HG02973 (cell line): ENCODE results near the gene DISP2.

Experiments
- ATAC-seq: cut with Tn5 transposase; IDR thresholded peaks from one replicate; pipeline ENCODE4 v1.9.1; 2021; ENCODE audit warnings: moderate library complexity; ENCODE audit not compliant: unreplicated experiment

DISP2 gene

DNA sequence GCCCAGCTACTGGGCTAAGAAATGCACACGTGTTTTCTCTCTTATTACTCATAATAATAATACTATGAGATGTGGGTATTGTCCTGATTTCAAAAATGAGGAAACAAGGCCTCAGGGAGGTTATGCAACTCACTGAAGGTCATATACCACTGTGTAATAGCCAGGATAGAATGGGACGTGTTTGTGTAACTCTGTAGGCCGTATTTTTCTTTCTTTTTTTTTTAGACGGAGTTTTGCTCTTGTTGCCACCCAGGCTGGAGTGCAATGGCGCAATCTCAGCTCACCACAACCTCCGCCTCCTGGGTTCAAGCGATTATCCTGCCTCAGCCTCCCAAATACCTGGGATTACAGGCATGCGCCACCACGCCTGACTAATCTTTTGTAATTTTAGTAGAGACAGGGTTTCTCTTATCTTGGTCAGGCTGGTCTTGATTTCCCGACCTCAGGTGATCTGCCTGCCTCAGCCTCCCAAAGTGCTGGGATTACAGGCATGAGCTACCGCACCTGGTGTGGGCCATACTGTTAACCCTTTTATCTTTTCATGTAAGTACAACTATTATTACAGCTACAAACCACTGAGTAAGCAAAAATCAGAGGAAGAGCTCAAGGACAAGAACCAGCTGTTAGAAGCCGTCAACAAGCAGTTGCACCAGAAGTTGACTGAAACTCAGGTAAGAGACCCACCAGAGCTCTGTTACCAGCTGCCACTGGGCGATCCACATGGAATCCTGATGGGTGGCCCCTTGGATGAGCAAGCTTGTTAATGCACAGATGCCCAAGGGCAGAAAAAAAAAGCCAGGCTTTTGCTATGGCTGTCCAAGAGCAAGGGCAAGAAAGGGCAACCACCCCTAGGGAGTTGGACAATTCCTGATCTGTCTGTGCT, 31.2 kb downstream of the DISP2 start:
- ATAC-seq, result no peak

DNA sequence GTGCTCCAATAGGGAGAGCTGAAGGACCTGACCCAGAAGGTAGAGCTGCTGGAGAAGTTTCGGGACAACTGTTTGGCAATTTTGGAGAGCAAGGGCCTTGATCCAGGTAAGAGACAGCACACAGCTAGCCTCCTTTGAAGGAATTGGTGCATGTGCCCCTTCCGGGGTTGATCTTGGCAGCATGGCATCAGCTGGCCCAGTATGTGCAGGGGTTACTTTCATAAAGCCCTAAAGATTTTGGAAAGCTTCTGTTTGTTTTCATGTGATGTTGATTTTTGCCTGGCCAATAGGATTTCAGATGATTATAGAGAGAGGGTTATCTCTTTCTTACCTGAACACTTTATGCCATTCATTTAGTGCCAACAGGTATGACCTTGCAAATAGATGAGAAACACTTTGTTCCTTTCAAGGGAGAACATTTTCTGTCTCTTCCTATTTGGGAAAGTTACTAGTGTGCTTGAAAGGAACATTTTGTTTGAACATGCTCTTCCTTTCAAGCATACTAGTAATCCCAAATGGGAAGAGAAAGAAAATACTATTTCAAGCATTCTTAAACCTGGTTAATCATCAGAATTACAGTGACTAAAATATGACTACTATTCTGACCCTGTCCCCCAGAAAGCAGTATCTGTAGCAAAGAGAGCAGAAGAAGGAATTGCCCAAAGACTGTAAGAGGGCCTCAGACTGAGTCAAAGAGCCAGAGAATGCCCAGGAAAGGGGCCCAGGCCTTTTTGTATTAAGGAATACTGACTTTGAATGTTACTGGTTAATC, 32.0 kb downstream of the DISP2 start:
- no peak for ATAC-seq

DNA sequence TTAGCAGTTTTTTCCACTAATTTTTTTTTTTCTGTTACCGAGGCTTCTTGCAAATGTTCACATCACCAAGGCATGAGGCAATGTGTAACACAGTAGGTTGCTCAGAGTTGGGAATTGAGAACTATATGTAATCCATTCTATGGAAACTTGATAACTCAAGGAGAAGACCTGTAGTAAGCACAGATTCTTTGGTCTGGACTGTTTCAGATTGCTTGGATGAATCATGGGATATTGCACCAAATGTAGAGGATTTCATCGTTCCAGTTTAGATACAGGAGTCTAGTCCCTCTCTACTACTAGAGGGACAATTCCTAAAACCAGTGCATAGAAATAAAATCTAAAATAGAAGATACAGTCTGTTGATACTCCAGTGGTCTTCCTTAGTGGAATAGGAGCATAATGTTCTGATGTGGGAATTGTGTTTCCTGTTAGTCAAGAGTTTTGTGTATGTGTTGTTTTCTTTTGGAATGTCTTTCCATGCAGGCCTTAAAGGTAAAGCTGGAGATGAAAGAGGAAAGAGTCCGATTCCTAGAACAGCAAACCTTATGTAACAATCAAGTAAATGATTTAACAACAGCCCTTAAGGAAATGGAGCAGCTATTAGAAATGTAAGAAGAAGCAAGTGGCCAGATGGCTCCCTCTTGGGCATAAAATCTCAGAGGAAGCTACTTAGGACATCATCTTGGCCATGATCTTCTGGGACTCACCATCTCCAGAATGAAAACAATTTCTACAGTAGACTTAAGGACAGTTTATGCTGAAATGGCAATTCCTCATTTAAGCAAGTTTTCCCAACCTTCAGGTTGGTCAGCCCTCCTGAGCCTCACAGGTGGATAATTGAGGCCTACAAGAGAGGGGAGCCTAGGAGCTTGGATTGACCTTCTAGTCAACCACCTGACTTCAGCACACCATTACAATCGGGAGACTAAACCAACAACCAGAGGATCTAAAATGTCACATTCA, 35.2 kb downstream of the DISP2 start:
- no peak for ATAC-seq

DNA sequence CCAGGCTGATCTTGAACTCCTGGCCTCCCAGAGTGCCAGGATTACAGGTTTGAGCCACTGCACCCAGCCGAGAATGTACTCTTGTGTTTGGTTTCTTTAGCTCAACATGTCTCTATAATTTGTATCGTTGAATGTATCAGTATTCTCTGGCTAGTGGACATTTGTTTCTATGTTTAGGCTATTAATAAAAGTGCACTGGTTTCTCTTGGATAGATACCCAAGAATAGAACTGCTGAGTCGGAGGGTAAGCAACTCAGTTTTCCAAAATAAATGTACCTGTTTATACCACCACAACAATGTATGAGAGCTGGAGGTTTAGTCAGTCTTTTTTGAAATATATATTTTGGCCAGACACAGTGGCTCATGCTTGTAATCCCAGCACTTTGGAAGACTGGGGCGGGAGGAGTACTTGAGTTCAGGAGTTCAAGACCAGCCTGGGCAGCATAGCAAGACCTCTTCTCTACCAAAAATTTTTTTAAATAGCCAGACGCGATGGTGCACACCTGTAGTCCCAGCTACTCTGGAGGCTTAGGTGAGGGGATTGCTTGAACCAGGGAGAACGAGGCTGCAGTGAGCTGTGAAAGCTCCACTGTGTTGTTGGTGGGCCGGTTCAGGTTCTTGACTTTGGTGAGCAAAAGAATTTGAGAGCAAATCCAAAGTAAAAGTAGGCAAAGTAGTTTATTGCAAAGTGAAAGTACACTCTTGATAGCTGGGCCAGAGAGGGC, 39.8 kb downstream of the DISP2 start:
- ATAC-seq, result no peak

DNA sequence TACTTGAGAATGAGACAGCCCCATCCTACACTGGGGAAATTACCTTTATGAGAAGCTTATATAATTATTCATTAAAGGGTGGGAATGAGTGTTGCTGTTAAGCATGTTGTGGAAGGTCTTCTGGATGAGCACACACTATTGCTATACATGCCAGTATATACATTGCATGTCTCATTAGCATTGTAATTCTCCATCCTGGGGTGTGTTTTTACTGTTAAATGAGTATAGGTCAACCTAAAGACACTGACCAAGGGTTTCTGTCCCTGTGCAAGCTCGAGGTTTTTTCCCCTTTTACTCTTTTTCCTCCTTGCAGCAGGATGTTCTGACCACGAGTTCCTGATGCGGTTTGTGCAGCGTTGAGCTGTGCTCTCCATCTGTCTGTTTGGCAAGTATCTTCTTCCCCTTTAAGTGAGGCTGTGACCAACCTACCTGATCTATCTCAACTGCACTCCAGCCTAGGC, 40.4 kb downstream of the DISP2 start:
- peak; percentile 54 for ATAC-seq

DNA sequence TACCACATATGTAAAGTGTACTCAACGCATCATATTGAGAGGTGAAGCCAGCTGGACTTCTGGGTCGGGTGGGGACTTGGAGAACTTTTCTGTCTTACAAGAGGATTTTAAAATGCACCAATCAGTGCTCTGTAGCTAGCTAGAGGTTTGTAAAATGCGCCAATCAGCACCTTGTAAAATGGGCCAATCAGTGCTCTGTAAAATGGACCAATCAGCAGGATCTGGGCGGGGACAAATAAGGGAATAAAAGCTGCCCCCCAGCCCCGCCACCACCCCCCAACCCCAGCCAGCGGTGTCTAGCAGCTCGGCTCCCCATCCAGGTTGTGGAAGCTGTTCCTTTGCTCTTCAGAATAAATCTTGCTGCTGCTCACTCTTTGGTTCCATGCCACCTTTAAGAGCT, 41.4 kb downstream of the DISP2 start:
- ATAC-seq, result no peak

DNA sequence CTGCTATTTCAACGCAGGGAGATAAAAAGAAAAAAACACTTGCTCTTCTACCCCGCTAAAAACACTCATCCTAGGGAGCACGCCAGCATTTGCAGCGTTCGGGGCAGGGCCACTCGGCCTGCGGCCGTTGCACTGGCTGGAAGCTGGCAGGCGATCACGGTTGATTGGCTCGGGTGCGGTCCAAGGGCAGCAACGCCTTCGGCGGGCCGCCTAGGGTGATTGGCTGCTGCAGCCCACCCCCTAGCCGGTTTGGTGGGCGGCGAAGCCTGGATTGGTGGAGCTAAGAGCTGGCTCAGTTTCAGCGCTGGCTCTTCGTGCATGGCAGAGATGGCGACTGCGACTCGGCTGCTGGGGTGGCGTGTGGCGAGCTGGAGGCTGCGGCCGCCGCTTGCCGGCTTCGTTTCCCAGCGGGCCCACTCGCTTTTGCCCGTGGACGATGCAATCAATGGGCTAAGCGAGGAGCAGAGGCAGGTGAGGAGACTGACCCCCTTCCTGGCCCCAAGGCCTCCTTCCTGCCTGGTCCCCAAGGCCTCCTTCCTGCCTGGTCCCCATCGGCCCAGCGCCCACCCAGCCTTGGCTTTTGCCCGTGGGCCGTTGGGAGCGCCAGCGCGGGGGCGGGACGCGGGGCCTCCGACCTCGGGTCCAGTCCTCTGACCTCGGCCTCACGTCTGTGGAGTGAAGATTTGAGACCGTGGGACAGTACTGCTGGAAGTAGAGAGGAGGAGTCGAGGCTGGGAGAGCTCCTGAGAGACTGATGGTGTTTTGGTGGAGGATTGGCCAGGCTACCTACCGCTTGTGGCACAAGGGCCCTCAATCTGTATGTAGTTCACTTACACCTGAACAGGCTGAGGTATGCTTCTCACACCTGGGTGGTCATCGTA, 47.7 kb downstream of the DISP2 start, which contains the start of gene IVD:
Gene IVD, plus strand, starts transcription at position 295 of the 881 bp plus-strand sequence. Its CDS starts 33 bp downstream, at position 328.
- ATAC-seq, result peak; percentile 80

DNA sequence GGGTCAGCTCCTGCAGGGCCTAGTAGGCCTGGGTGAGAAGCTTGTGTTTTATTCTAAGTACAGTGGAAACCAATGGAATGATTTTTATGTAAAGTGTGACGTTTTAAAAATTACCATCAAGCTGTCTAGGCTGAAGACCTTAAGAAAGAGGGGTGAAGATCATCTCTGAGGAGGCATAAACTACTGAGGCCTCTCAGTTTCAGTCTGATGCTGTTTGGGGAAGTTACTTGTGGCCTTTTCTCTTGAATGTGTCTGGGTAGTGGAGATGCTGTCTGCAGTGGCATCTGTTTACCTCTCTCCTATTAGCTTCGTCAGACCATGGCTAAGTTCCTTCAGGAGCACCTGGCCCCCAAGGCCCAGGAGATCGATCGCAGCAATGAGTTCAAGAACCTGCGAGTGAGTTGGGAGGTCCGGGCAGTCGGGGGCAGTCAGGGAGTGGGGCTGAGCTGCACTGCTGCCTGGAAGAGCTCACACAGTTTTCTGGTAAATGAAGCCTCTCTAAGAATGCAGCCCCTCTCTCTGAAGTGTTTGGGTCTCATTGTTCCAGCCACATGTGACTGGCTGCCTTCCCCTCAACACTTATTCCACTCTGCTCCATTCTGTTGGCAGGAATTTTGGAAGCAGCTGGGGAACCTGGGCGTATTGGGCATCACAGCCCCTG, 49.4 kb downstream of the DISP2 start:
- peak; percentile 48 for ATAC-seq

DNA sequence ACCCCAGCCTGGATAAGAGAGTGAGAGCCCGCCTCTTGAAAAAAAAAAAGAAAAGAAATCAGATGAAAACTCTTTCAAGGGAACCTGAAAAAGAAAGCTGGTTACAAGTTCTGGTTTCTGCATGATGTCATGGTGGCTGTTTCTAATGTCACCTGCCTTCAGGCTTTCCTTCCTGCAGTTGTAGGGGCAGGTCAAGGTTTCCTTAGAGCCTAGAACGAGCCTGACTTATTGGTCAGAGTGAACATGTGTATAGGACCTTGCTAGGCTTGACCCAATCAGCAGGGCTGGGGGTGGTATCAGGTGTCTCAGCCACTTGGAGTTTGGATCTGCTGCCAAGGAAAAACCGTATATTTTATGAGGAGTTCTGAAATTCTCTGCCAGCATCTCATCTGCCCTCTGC, 51.3 kb downstream of the DISP2 start:
- ATAC-seq, result no peak

DNA sequence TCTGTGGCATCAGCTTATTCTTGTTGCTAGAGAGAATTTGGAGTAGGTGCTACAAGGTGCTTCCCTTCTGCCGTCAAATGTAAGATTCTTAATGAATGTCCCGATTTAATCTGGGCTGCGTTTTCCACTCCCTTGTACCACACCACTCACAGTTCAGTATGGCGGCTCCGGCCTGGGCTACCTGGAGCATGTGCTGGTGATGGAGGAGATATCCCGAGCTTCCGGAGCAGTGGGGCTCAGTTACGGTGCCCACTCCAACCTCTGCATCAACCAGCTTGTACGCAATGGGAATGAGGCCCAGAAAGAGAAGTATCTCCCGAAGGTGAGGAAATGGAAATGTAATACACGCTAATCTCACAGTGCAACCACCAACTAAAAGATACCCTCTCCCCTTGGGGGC, 52.5 kb downstream of the DISP2 start:
- ATAC-seq, result no peak

DNA sequence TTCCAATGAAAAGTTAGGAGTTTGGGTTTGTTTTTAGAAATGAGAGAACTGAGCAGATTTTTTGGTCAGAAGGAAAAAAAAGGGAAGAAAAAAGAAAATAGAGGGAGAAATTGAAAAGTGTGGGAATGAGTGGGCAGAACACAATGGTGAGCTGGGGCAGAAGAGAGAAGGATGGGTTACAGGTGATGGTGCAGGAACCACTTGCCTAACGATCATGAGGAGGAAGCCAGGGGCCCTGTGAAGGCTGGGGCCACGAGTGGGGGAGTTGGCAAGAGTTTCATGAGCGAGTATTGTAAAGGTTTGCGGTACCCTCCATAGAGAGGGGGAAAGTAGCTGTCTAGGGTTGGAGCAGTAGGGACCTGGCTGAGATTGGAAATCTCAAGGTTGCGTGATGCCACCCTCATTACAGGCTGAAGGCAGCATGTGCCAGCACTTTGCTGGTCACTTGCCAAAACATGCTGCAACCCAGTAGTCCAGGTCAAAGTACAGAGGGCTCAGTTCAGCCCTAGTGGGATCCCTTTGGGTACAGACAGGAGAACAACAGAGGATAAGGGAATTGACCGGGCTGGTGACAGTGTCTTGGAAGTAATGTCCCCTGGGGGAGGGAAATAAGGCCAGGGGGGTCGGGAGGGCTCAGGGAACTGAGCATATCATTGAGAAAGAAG, 54.2 kb downstream of the DISP2 start:
- no peak for ATAC-seq

DNA sequence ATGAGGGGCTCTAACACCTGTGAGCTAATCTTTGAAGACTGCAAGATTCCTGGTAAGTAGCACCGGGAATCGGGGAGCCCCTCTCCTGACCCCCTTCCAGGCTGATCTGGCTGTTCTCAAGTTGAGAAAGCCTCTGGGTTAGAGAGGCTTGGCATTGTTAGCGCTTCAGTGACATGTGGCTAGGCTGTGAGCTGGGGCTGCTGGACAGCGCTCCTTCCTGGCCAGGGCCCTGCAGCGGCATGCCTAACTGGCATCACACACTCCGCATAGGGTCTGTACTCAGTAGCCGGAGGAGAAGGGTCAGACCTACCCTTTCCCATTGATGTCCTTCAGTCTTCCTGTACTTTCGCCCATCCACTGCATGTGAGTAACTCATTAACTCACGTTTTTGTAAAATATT, 55.0 kb downstream of the DISP2 start:
- ATAC-seq, result no peak

DNA sequence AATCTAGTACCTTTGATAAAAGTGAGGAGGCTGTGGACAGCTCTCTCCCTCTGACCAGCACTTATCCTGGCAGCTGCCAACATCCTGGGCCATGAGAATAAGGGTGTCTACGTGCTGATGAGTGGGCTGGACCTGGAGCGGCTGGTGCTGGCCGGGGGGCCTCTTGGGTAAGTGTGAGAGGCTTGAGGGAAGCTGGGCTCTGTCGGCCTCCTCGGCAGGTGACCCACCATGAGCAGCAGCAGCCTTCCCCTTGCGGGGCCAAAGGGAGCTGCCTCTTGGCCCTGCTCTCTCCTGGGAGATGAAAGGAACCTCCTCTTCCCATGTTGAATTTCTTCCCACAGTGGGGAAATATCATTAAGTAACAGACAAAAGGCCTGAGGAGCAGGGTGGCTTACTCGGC, 56.8 kb downstream of the DISP2 start:
- no peak for ATAC-seq

DNA sequence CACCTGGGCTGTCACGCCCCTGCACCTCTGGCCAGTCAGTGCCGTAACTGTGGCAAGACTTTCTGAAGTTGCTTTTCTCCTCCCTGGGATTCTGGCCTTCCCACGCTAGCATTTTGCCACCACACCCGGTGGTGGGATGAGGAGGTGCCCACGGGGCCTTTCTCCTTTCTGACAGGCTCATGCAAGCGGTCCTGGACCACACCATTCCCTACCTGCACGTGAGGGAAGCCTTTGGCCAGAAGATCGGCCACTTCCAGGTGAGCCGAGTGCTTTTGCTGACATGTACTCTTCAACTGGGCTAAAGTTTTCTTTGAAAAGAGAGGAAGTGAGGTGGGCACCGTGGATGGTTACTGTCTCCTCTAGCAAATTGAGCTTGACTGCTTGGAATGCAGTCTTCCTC, 57.2 kb downstream of the DISP2 start:
- ATAC-seq, result no peak

DNA sequence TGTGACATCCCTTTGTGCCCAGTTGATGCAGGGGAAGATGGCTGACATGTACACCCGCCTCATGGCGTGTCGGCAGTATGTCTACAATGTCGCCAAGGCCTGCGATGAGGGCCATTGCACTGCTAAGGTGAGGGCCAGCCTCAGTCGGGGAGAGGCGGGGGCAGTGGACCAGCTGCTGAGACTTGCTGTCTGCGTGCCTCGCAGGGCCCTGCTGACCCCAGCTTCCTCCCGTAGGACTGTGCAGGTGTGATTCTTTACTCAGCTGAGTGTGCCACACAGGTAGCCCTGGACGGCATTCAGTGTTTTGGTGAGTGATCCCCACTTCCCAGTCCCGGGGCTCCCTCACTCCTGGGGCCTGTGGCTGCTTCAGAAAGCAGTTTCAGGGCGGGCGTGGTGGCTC, 58.0 kb downstream of the DISP2 start:
- no peak for ATAC-seq

DNA sequence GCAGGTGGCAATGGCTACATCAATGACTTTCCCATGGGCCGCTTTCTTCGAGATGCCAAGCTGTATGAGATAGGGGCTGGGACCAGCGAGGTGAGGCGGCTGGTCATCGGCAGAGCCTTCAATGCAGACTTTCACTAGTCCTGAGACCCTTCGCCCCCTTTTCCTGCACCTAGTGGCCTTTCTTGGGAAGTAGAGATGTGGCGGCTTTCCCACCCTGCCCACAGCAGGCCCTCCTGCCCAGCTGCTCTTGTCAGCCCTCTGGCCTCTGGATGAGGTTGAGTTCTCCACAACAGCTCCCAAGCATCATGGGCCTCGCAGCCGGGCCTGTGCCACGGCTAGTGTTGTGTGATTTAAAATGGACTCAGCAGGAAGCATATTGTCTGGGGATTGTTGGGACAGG, 60.1 kb downstream of the DISP2 start:
- ATAC-seq, result no peak

DNA sequence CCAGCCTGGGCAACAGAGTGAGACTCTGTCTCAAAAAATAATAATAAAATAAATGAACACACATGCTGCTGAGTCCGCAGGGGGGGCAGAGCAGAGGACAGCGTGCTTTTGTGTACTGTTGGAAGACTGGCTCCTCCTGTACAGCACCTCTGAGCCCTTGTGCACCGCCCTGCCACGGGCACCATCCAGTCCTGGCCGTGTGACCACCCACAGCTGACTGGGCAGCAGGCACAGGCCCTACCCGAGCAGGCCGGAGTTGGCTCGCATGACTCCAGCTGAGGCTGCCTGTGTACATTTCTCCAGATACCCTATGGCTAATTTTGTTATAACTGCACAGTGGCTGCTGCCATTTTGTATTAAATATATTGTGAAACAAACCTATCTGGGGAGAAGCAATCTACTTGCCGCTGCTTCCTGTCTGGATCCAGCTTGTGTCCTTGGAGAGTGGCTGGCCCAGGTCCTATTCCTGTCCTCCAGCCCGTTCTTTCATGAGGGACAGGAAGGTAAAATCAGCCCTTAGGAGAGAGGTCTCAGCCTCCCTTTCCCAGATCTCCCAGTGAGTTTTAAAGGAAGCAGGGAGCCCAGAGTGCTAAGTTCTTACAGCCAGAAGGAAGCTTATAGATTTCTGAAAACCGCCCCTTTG, 62.2 kb downstream of the DISP2 start:
- ATAC-seq, result no peak

DNA sequence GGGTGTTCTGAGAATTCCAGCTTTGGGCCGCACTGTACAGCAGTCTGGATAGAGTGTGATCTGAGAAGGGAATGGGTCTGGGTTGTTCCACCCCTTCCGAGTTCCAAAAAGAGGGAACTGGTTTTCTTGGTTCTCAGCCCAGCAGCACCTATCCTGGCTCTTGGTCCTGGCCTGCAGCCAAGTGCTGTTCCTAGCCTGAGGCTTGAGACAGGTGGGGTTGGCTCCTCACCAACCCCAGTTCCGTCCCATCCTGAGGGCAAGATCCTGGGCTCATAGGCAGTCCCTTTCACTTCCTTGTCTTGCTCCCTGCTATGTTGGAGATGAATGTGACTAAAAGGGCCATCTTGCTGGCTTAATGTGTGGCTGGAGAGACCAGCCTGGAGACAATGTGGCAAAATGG, 62.8 kb downstream of the DISP2 start:
- ATAC-seq, result no peak
